HG03064 (cell line): ENCODE data around the gene TEAD2.

Experiments used
- ATAC-seq: cut with Tn5 transposase; IDR thresholded peaks from one replicate; pipeline ENCODE4 v1.9.1; 2021; ENCODE audit warnings: low read depth; ENCODE audit not compliant: unreplicated experiment

The TEAD2 gene

DNA sequence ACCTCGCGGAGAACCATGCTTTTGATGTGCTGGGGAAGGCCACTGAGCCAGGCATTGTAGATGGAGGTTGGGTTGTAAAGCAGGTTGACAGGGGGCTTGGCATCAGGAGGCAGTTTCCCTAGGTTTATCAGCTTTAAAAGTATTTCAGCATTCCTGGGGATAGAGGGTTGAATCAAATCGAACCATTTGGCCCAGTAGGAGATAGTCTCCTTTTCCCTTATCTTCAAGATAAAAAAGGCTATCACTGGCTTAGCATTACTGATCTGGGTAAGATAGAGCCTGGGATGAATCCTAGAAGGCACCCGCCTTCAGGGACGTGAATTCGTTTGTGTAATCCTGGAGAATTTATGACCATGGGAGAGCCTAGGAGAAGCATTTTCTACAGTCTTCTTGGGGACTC, 67.8 kb downstream of the TEAD2 start:
- ATAC-seq: no peak
